WERI-Rb-1 (cell line): ENCODE measurements around the gene TK1.

ENCODE experiments used
- DNase-seq: peaks from one replicate; pipeline ENCODE4 v3.0.0-alpha.2; 2020
- H3K27ac ChIP-seq: fragments of 250-450 bp; sonication (Bioruptor Pico); 2 replicates; pipeline ENCODE4 v1.5.1; 2020; ENCODE audit warnings: mild to moderate bottlenecking, moderate library complexity
- H3K27me3 ChIP-seq: fragments of 250-450 bp; sonication (Bioruptor Pico); 2 replicates; pipeline ENCODE4 v1.5.1; 2021; ENCODE audit warnings: mild to moderate bottlenecking, low read depth, moderate library complexity; ENCODE audit not compliant: insufficient read depth, severe bottlenecking
- H3K36me3 ChIP-seq: fragments of 250-450 bp; sonication (Bioruptor Pico); 2 replicates; pipeline ENCODE4 v1.5.1; 2020; ENCODE audit warnings: mild to moderate bottlenecking, moderate library complexity
- H3K4me3 ChIP-seq: 2 replicates; pipeline ENCODE4 v1.5.1; 2011; ENCODE audit warnings: low read depth, mild to moderate bottlenecking, control low read depth, low read length
- H3K9me3 ChIP-seq: fragments of 250-450 bp; sonication (Bioruptor Pico); 2 replicates; pipeline ENCODE4 v1.5.1; 2021; ENCODE audit warnings: mild to moderate bottlenecking, moderate library complexity; ENCODE audit not compliant: severe bottlenecking
- TF ChIP-seq, protein P1 (sequence below): IDR thresholded peaks from 2 replicates; pipeline ENCODE4 v1.5.1; 2011; ENCODE audit warnings: low read depth, mild to moderate bottlenecking, control low read depth, inconsistent platforms, low read length

TK1 gene

DNA sequence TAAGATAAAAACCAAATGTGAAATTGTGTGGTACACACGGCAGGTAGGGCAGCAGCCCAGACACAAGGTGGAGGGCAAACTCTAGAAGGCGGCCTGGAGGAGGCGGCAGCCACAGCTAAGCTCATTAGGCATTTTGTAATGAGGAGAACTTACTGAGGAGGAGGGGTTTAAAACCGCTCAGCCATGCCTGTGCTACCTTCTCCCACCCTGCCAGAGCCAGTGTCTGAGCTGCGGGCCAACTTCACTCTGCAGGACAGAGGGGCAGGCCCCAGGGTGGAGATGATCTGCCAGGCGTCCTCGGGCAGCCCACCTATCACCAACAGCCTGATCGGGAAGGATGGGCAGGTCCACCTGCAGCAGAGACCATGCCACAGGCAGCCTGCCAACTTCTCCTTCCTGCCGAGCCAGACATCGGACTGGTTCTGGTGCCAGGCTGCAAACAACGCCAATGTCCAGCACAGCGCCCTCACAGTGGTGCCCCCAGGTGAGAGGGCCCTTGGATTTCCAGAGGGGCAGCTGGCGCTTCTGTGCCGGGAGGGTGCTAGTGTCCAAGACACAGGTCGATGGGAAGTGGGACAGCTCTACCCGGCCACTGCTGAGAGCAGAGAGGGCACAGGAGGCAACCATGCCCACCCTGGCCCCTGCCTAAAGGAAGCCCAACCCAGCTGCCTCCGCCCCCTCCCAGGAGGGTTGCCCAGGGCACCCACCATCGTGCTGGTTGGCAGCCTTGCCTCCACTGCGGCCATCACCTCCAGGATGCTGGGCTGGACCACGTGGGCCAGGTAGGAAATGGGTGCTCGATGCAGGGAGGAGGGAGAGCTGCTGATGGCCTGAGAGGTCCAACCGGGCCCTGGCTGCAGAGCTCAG lies 22.7 kb downstream of the TK1 start:
- Histone ChIP-seq H3K36me3 (no peaks in the 10 kb centered on the region), H3K27ac (no peak overlapping the region), H3K4me3 (no peak overlapping the region), H3K27me3 (no peaks in the 10 kb centered on the region), H3K9me3 (no peaks in the 10 kb centered on the region)
- no peak for DNase-seq
- TF ChIP-seq, protein P1, sequence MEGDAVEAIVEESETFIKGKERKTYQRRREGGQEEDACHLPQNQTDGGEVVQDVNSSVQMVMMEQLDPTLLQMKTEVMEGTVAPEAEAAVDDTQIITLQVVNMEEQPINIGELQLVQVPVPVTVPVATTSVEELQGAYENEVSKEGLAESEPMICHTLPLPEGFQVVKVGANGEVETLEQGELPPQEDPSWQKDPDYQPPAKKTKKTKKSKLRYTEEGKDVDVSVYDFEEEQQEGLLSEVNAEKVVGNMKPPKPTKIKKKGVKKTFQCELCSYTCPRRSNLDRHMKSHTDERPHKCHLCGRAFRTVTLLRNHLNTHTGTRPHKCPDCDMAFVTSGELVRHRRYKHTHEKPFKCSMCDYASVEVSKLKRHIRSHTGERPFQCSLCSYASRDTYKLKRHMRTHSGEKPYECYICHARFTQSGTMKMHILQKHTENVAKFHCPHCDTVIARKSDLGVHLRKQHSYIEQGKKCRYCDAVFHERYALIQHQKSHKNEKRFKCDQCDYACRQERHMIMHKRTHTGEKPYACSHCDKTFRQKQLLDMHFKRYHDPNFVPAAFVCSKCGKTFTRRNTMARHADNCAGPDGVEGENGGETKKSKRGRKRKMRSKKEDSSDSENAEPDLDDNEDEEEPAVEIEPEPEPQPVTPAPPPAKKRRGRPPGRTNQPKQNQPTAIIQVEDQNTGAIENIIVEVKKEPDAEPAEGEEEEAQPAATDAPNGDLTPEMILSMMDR: no peak

DNA sequence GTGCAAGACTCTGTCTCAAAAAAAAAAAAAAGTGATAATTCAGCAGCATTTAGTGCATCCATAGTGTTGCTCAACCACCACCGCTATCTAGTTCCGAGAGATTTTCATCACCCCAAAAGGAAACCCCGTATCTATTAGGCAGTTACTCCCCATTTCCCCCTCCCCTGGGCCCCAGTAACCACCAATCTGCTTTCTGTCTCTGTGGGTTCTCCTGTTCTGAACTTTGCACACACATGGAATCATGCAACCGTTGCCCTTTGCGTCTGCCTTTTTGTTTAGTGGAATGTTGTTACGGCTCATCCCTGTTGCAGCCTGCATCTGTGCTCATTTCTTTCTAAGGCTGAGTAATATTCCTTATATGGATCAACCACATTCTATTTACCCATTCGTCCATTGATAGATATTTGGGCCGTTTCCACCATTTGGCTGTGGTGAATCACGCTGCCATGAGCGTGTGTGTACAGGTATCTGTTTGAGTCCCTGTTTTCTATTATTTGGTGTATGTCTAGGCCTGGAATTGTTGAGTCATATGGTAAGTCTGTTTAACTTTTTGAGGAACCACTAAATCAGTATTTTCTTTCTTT lies 27.2 kb downstream of the TK1 start:
- Histone ChIP-seq H3K27ac (no peak overlapping the region), H3K36me3 (no peaks in the 10 kb centered on the region), H3K4me3 (no peak overlapping the region), H3K9me3 (no peaks in the 10 kb centered on the region), H3K27me3 (no peaks in the 10 kb centered on the region)
- TF ChIP-seq, protein P1: no peak
- DNase-seq: no peak

DNA sequence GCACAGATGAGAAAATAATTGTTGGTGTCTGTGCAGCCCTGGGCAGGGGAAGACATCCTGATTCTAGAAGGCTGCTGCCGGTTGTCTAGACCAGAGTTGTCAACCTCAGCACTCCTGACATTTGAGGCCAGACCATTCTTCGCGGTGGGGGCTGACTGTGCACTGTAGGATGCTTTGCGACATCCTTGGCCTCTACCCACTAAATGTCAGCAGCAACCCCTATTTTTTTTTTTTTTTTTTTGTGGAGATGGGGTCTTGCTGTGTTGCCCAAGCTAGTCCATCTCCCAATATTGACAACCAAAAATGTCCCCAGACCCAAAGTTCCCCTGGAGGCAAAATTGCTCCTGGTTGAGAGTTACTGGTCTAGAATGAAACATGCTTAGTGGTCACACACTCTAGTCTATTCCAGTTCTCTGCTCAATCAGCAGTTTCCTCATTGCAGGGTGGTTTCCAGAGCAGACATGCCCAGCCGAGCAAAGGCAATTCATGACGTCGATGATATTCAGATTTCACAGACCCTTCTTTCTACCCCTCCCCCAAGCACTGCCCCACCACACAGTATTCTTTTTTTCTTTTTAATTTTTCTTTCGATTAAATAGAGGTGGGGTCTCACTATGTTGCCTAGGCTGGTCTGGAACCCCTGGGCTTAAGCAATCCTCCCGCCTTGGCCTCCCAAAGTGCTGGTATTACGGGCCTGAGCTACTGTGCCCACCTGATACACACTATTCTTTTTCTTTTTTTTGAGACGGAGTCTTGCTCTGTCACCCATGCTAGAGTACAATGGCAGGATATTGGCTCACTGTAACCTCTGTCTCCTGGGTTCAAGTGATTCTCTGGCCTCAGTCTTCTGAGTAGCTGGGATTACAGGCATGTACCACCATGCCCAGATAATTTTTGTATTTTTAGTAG lies 31.7 kb downstream of the TK1 start:
- Histone ChIP-seq H3K27ac (no peak overlapping the region), H3K27me3 (no peaks in the 10 kb centered on the region), H3K4me3 (no peak overlapping the region), H3K36me3 (no peaks in the 10 kb centered on the region), H3K9me3 (no peaks in the 10 kb centered on the region)
- TF ChIP-seq, protein P1: no peak
- DNase-seq: no peak

DNA sequence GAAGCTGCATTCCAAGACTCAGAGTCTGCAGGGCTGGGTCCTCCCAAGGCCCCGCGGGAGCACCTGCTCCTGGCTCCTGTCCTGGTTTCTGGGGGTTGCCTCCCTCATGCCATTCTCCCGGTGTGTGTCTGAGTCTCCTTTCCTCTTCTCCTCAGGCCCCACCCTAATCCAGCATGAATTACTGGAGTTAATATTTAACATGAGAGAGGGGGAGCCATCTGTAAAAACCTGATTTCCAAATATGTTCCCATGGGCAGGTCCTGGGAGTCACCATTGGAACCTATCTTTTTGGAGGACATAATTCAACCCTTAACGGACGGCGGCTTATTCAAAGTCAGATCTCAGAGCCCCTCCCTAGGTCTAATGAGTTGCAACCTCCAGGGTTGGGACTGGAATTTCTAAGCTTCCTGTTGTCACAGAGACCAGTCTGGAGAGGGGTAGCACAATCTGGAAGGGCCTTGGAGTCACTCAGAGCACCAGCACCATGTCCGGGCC lies 35.3 kb downstream of the TK1 start:
- TF ChIP-seq, protein P1: no peak
- Histone ChIP-seq H3K36me3 (no peaks in the 10 kb centered on the region), H3K27me3 (no peaks in the 10 kb centered on the region), H3K4me3 (no peak overlapping the region), H3K9me3 (no peaks in the 10 kb centered on the region), H3K27ac (no peak overlapping the region)
- no peak for DNase-seq

DNA sequence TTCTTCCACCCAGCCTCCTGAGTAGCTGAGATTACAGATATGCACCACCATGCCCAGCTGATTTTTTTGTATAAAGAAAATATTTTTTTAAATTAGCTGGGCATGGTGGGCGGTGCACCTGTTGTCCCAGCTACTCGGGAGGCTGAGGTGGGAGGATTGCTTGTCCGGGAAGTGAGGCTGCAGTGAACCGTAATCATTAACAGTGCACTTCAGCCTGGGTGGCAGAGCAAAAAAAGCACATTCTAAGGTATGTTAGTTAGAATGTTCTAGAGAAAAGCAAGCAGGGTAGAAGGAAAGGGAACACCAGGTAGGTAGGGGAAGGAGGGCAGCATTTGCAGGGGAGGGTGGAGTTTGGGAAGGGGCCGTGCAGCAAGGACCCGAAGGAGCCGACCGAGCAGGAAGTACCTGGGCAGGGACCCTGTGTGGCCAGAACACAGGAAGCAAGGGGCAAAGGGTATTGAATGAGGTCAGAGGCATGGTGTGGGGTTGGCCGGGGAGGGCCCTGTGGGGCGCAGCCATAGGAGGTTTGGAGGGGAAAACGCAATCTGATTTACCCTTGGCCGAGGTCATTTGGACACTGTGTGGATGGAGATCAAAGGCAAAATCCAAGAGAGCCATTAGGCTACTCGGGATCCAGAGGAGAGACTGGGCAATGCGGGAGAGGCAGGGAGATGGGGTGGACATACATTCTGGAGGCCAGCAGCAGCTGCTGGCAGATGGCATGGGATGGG lies 38.4 kb downstream of the TK1 start:
- H3K4me3 ChIP-seq: no peak overlapping the region
- H3K9me3 ChIP-seq: no peaks in the 10 kb centered on the region

More for the DNA sequence above, 38.4 kb downstream of the TK1 start:
- Histone ChIP-seq H3K27ac (no peak overlapping the region), H3K27me3 (no peaks in the 10 kb centered on the region), H3K36me3 (no peaks in the 10 kb centered on the region)
- TF ChIP-seq, protein P1: no peak
- no peak for DNase-seq
